Measurements from ENCODE around the gene GRK4.
"Not testable (repeated sequence)": the region's sequence is repeated elsewhere in the genome, so short reads cannot be mapped to it uniquely, and the experiment has no call there.

- peak; percentile 80 for TF ChIP-seq CTCF (IDR thresholded peaks at IDR 0.05; ENCODE audit: insufficient read depth, low read length, poor library complexity, severe bottlenecking)
- not testable (repeated sequence) for TF ChIP-seq EZH2phosphoT487 (conservative IDR thresholded peaks at IDR 0.05; ENCODE audit: low read length)
Observed at GRCh38 chr4:2955186-2956044, 8.0 kb upstream of the GRK4 start.
